Measurements from ENCODE around the gene THSD7B. TPM values are rescaled to one million over a fixed set of nuclear protein-coding genes. Genes with fewer than 3 reads are reported as not detected.
"Not testable (repeated sequence)": the region's sequence is repeated elsewhere in the genome, so short reads cannot be mapped to it uniquely, and the experiment has no call there.

THSD7B gene
- total RNA-seq, 1 donor from 2014 or later = not detected

DNA sequence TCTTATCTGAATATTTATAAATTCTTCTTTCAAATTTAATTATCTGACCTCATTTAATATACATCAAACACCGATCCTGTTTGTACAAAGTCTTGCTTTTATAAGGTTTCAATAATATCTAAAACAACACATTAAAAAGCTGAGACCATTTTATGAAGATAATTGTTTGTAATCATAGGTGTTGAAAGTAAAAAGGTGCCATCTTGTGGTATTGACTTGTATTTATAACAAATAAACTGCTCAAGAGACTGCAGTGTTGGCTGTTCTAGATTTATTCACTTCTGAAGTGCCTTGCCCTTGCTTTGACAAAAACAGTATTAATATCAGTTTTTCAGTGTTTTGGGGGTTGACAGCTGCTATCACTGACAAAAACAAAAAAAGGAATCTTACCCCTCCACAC is 912.1 kb downstream of the THSD7B start:
- DNase-seq (ENCODE audit: low read depth in 2 of 2) = no peak

GRCh38 chr2:137689549-137689948 is 924.2 kb downstream of the THSD7B start:
- no peak for DNase-seq (ENCODE audit: low read depth in 2 of 2)

- peak in 1 of 2 donors; percentile 36 for DNase-seq (ENCODE audit: low read depth in 2 of 2)
Observed at GRCh38 chr2:137693534-137693933, 928.2 kb downstream of the THSD7B start.

DNA sequence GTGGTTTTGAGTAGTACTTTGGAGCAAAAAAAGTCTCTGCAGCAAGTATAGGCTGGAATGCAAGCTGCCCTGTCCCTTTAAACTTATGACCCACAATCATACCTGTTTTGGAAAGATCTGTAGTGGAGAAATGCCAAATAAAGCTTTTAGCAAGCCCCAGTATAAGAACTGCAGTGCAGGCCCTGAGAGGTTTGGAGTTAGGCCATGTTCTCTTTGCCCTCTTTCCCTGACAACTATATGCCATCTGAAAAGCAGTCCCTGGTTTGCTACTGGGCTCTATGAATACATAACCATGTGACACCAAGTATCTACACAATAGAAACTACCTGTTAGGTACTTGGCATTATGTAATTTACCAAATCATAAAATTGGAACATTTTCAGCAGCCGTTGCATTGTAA is 931.6 kb downstream of the THSD7B start:
- DNase-seq (ENCODE audit: low read depth in 2 of 2) = no peak

DNA sequence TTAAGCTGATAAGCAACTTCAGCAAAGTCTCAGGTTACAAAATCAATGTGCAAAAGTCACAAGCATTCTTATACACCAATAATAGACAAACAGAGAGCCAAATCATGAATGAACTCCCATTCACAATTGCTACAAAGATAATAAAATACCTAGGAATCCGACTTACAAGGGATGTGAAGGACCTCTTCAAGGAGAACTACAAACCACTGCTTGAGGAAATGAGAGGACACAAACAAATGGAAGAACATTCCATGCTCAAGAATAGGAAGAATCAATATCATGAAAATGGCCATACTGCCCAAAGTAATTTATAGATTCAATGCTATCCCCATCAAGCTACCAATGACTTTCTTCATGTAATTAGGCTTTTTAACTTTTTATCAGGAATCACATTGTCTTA is 934.9 kb downstream of the THSD7B start:
- not testable (repeated sequence) for DNase-seq (ENCODE audit: low read depth in 2 of 2)

GRCh38 chr2:137700681-137701080 is 935.3 kb downstream of the THSD7B start:
- DNase-seq (ENCODE audit: low read depth in 2 of 2) = no peak

DNA sequence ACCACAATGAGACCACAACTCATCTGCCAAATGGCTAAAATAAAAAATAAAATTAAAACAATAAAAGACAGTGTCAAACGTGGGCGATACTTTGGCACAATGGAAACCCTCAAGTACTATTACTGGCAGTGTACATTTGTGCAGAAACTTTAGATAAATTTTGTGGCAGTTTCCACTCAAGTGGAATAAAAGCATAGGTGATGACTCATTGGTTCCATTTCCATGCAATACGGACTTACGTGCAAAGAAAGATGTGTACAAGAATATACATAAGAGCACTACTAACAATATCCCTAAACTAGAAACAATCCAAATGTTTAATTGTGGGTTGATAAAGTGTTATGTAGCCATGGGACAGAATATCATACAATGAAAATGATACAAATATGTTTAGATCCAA is 940.0 kb downstream of the THSD7B start:
- DNase-seq (ENCODE audit: low read depth in 2 of 2) = no peak

DNA sequence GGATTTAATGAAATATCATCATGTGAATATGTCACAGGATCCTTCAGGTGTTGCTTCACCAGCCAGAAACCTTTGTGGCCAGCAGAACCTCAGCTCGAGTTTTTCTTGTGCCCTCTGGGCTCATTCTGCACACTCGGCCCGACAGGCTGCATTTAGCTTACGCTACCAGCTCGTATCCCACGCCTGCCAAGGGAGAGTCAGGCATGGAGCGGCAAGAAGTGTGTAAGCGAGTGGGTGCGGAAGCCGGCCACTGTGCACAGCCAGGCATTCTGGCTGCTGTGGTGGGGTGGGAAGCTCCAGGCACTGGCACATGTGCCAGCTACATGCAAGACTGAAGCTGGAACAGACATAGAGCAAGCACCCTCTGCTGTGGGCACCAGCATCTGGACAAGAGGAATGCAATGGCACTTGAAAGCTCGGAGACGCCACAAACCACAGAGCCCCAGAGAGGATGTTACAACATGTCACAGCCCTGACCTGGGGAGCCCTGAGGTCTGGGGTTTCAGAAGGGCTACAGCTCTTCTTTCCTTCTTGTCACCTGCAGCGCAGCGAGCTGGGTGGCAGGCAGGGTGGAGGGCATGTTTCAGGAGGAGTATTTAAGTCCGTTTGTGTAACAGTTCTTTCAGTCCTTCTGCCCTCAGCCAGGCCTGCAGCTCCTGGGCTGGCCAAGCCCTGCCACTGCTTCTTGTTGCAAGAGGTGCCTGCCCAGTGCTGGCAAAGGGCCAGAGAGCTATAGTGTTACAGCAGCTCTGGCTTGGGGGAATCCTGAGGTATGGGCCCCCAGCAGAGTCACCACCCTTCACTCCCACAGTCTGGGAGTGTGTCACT is 941.7 kb downstream of the THSD7B start:
- no peak for DNase-seq (ENCODE audit: low read depth in 2 of 2)

DNA sequence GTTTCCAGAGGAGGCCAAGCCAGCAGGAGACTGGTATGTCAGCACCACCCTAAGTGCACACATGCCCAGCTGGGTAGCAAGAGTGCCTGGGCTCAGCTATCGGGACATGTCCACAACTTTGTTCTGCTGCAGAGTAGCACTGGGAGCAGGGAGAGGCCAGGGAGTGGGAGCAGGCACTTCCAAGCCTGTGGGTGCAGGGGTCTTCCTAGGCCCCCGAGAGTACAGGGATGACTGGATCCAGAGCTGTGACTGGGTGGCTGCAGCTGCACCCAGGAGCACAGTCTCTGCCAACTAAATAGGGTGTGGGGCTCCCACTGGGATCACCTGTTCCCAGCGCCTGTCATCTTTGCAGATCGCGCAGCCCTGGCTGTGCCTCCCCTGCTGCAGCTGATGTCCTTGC is 943.0 kb downstream of the THSD7B start:
- no peak for DNase-seq (ENCODE audit: low read depth in 2 of 2)

DNA sequence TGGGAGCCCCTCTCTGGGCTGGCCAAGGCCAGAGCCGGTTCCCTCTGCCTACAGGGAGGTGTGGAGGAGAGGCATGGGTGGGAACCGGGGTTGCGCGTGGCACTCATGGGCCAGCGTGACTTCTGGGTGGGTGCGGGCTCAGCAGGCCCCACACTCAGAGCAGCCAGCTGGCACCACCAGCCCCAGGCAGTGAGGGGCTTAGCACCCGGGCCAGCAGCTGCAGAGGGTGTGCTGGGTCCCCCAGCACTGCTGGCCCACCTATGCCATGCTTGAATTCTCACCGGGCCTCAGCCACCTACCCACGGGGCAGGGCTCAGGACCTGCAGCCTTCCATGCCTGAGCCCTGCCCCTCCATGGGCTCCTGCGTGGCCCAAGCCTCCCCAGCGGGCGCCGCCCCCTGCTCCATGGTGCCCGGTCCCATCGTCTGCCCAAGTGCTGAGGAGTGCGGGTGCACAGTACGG is 950.4 kb downstream of the THSD7B start:
- no peak for DNase-seq (ENCODE audit: low read depth in 2 of 2)

- no peak for DNase-seq (ENCODE audit: low read depth in 2 of 2)
Observed at GRCh38 chr2:137718786-137719185, 953.4 kb downstream of the THSD7B start.

GRCh38 chr2:137721733-137722132 is 956.4 kb downstream of the THSD7B start:
- DNase-seq (ENCODE audit: low read depth in 2 of 2) = no peak

- DNase-seq (ENCODE audit: low read depth in 2 of 2) = no peak
Observed at GRCh38 chr2:137724912-137725311, 959.6 kb downstream of the THSD7B start.

Measured in lung microvascular endothelial cell (primary cell).